HG03521 (cell line): ENCODE measurements around the gene DEGS2.

Experiments
- ATAC-seq: cut with Tn5 transposase; IDR thresholded peaks from one replicate; pipeline ENCODE4 v1.9.1; 2021; ENCODE audit warnings: mild to moderate bottlenecking, moderate library complexity; ENCODE audit not compliant: unreplicated experiment

The DEGS2 gene

DNA sequence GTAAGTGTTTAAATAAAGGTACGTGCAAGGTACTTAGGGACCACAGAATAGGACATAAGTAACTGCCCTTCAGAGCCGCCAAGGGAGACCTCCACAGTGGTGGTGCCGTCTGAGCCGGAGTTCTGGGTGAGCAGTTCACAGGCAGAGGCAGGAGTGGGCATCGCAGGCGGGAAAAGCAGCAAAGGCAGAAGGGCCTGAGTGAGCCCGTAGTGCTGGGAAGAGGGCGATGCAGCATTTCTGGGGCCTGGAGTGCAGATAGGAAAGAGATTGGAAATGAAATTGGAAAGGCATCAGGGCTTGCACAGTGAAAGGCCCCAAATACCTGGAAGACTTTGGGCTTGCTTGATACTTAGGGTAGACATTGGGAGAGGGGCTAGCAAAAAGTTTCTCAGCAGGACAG lies 61.3 kb downstream of the DEGS2 start:
- no peak for ATAC-seq

DNA sequence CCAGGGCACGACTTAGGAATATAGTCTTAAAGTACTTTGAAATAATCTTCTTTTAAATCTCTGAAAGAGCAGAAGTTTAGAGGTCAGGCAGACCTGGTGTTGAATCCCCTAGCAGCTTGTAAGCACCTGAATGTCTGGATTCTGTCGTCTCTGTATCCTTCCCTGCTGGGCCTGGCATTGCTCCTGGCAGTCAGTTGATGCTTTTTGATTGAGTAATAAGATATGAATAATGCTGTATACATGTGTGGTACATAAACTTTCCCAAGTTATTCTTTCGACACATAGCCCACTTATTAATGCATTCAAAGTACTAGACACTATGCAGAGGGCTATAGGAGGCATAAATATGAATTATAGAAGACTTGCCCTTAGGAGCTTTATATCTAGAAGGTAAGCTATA lies 62.8 kb downstream of the DEGS2 start:
- ATAC-seq, result no peak
